Measurements from ENCODE around the gene TPO.

GRCh38 chr2:1584691-1585485, 171.6 kb downstream of the TPO start:
- TF ChIP-seq CTCF (IDR thresholded peaks at IDR 0.05; ENCODE audit: low read length) (no peak), EZH2 (optimal IDR thresholded peaks at IDR 0.05; ENCODE audit: low read depth, low read length) (no peak), EZH2phosphoT487 (IDR thresholded peaks at IDR 0.05; ENCODE audit: low read length) (no peak)

Measured in MM.1S (cell line).